OCI-LY3 (cell line): Measurements from ENCODE around the gene TCEANC.
"Not testable (repeated sequence)": the region's sequence is repeated elsewhere in the genome, so short reads cannot be mapped to it uniquely, and the experiment has no call there.

Source experiments
- EZH2phosphoT487 ChIP-seq: fragments of 200-600 bp; shearing (Covaris generic); IDR thresholded peaks from 2 replicates; pipeline ENCODE4 v1.6.1; 2018; ENCODE audit warnings: antibody characterized with exemption, mixed run types, low read depth
- TF ChIP-seq, protein P1 (sequence below): fragments of 200-600, 300-600 bp; sonication (generic); IDR thresholded peaks from 2 replicates; pipeline ENCODE4 v1.5.1; 2014; ENCODE audit warnings: antibody characterized with exemption, low read length, low read depth

DNA sequence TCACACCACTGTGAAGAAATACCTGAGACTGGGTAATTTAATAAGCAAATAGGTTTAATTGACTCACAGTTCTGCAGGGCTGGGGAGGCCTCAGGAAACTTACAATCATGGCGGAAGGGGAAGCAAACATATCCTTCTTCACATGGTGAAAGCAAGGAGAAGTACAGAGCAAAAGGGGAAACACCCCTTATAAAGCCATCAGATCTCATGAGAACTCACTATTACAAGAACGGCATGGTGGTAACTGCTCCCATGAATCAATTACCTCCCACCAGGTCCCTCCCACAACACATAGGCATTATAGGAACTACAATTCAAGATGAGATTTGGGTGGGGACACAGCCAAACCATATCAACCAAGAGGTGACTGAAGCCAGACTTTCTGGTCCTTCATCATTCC lies 4.6 kb upstream of the TCEANC start:
- TF ChIP-seq, protein P1, sequence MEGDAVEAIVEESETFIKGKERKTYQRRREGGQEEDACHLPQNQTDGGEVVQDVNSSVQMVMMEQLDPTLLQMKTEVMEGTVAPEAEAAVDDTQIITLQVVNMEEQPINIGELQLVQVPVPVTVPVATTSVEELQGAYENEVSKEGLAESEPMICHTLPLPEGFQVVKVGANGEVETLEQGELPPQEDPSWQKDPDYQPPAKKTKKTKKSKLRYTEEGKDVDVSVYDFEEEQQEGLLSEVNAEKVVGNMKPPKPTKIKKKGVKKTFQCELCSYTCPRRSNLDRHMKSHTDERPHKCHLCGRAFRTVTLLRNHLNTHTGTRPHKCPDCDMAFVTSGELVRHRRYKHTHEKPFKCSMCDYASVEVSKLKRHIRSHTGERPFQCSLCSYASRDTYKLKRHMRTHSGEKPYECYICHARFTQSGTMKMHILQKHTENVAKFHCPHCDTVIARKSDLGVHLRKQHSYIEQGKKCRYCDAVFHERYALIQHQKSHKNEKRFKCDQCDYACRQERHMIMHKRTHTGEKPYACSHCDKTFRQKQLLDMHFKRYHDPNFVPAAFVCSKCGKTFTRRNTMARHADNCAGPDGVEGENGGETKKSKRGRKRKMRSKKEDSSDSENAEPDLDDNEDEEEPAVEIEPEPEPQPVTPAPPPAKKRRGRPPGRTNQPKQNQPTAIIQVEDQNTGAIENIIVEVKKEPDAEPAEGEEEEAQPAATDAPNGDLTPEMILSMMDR = not testable (repeated sequence)
- TF ChIP-seq EZH2phosphoT487 = not testable (repeated sequence)
